HEK293 (cell line): ENCODE results near the gene EPS8L1.

Experiments used
- CTCF ChIA-PET: fragments of 350-600 bp; formaldehyde crosslinking; extraction: SDS; loops from one replicate; lab custom pipeline; 2021; ENCODE audit warnings: antibody characterized with exemption; lab: Yijun Ruan, JAX
- POLR2A ChIA-PET: fragments of 300-600 bp; formaldehyde crosslinking; extraction: SDS; loops from one replicate; lab custom pipeline; 2020; ENCODE audit warnings: antibody characterized with exemption, inconsistent platforms; lab: Yijun Ruan, JAX
- H3K27ac ChIP-seq: fragments of 200-500 bp; sonication (Bioruptor generic); 2 replicates; pipeline ENCODE4 v1.5.1; 2014; ENCODE audit warnings: low read depth, low read length, control low read depth, inconsistent platforms; ENCODE audit errors: extremely low read depth
- H3K36me3 ChIP-seq, 2 experiments: fragments of 200-500 bp in 1 of 2; sonication (Bioruptor generic) in 1 of 2; 1 replicate in 1 of 2; 2 replicates in 1 of 2; pipeline ENCODE4 v1.5.1; 2014 to 2017; ENCODE audit warnings: inconsistent platforms in 2 of 2, low read length in 2 of 2; ENCODE audit not compliant: control insufficient read depth in 2 of 2, insufficient read depth in 1 of 2
- H3K4me1 ChIP-seq: fragments of 200-500 bp; sonication (Bioruptor generic); 2 replicates; pipeline ENCODE4 v1.5.1; 2014; ENCODE audit warnings: mild to moderate bottlenecking, low read length, inconsistent platforms; ENCODE audit not compliant: control insufficient read depth, insufficient read depth
- H3K4me3 ChIP-seq: 2 replicates; pipeline ENCODE4 v1.5.1; 2011; ENCODE audit warnings: low read depth, mild to moderate bottlenecking, control low read depth, low read length, moderate library complexity
- H3K9me3 ChIP-seq: fragments of 200-500 bp; sonication (Bioruptor generic); 2 replicates; pipeline ENCODE4 v1.5.1; 2014; ENCODE audit warnings: low read depth, low read length, inconsistent platforms; ENCODE audit not compliant: control insufficient read depth, insufficient read depth
- FEZF1 ChIP-seq: fragments of 450-650 bp; formaldehyde crosslinking; IDR thresholded peaks from 2 replicates; pipeline ENCODE4 v1.5.1; 2016; ENCODE audit warnings: missing biosample characterization, missing genetic modification characterization
- GLIS1 ChIP-seq: fragments of 450-650 bp; formaldehyde crosslinking; IDR thresholded peaks from 2 replicates; pipeline ENCODE4 v1.5.1; 2016; ENCODE audit warnings: missing biosample characterization, missing genetic modification characterization
- HOXA7 ChIP-seq: sonication (generic); formaldehyde crosslinking; IDR thresholded peaks from 2 replicates; pipeline ENCODE4 v1.8.1; 2022; ENCODE audit warnings: missing genetic modification reagents, borderline replicate concordance
- KLF8 ChIP-seq: fragments of 450-650 bp; formaldehyde crosslinking; IDR thresholded peaks from 2 replicates; pipeline ENCODE4 v1.5.1; 2016; ENCODE audit warnings: missing biosample characterization, missing genetic modification characterization
- KLF9 ChIP-seq: fragments of 450-650 bp; formaldehyde crosslinking; IDR thresholded peaks from 2 replicates; pipeline ENCODE4 v1.5.1; 2016; ENCODE audit warnings: missing biosample characterization, missing genetic modification characterization, low read depth
- PRDM10 ChIP-seq: fragments of 450-650 bp; formaldehyde crosslinking; IDR thresholded peaks from 2 replicates; pipeline ENCODE4 v1.5.1; 2016; ENCODE audit warnings: missing biosample characterization, missing genetic modification characterization
- REPIN1 ChIP-seq: fragments of 450-650 bp; formaldehyde crosslinking; IDR thresholded peaks from 2 replicates; pipeline ENCODE4 v1.5.1; 2017; ENCODE audit warnings: missing biosample characterization, missing genetic modification characterization, low read depth
- SP7 ChIP-seq: fragments of 450-650 bp; formaldehyde crosslinking; IDR thresholded peaks from 2 replicates; pipeline ENCODE4 v1.5.1; 2016; ENCODE audit warnings: missing biosample characterization, missing genetic modification characterization
- YY2 ChIP-seq: fragments of 450-650 bp; formaldehyde crosslinking; IDR thresholded peaks from 2 replicates; pipeline ENCODE4 v1.5.1; 2016; ENCODE audit warnings: missing biosample characterization, missing genetic modification characterization
- ZBTB10 ChIP-seq: fragments of 450-650 bp; formaldehyde crosslinking; IDR thresholded peaks from 2 replicates; pipeline ENCODE4 v1.5.1; 2016; ENCODE audit warnings: missing biosample characterization, missing genetic modification characterization
- ZBTB20 ChIP-seq: fragments of 450-650 bp; formaldehyde crosslinking; IDR thresholded peaks from 2 replicates; pipeline ENCODE4 v1.5.1; 2016; ENCODE audit warnings: missing biosample characterization, missing genetic modification characterization
- ZBTB26 ChIP-seq: fragments of 450-650 bp; formaldehyde crosslinking; optimal IDR thresholded peaks from 2 replicates; pipeline ENCODE3; 2016; ENCODE audit warnings: missing biosample characterization, mild to moderate bottlenecking, missing genetic modification characterization
- ZBTB44 ChIP-seq: fragments of 450-650 bp; IDR thresholded peaks from 2 replicates; pipeline ENCODE4 v1.5.1; 2018; ENCODE audit warnings: missing biosample characterization, mild to moderate bottlenecking, missing genetic modification characterization
- ZIC2 ChIP-seq: fragments of 450-650 bp; formaldehyde crosslinking; IDR thresholded peaks from 2 replicates; pipeline ENCODE4 v1.5.1; 2016; ENCODE audit warnings: missing biosample characterization, missing genetic modification characterization
- ZNF121 ChIP-seq: fragments of 450-650 bp; formaldehyde crosslinking; IDR thresholded peaks from 2 replicates; pipeline ENCODE4 v1.5.1; 2016; ENCODE audit warnings: missing biosample characterization, missing genetic modification characterization
- ZNF174 ChIP-seq: fragments of 450-650 bp; formaldehyde crosslinking; IDR thresholded peaks from 2 replicates; pipeline ENCODE4 v1.5.0; 2017; ENCODE audit warnings: missing biosample characterization, mild to moderate bottlenecking, missing genetic modification characterization
- ZNF292 ChIP-seq: fragments of 450-650 bp; formaldehyde crosslinking; IDR thresholded peaks from 2 replicates; pipeline ENCODE4 v1.5.1; 2016; ENCODE audit warnings: low read depth, missing biosample characterization, missing genetic modification characterization, borderline replicate concordance
- ZNF366 ChIP-seq: fragments of 450-650 bp; formaldehyde crosslinking; conservative IDR thresholded peaks from 2 replicates; pipeline ENCODE4 v1.5.1; 2016; ENCODE audit warnings: missing biosample characterization, missing genetic modification characterization
- ZNF433 ChIP-seq: fragments of 450-650 bp; formaldehyde crosslinking; IDR thresholded peaks from 2 replicates; pipeline ENCODE4 v1.5.1; 2016; ENCODE audit warnings: missing biosample characterization, missing genetic modification characterization, low read depth
- ZNF549 ChIP-seq: fragments of 450-650 bp; IDR thresholded peaks from 2 replicates; pipeline ENCODE4 v1.5.1; 2018; ENCODE audit warnings: missing biosample characterization, missing genetic modification characterization, mild to moderate bottlenecking, inconsistent platforms, moderate library complexity
- ZNF621 ChIP-seq: fragments of 450-650 bp; formaldehyde crosslinking; IDR thresholded peaks from 2 replicates; pipeline ENCODE4 v1.5.1; 2017; ENCODE audit warnings: missing biosample characterization, missing genetic modification characterization
- ZNF791 ChIP-seq: fragments of 450-650 bp; formaldehyde crosslinking; IDR thresholded peaks from 2 replicates; pipeline ENCODE4 v1.5.1; 2016; ENCODE audit warnings: missing biosample characterization, missing genetic modification characterization
- TF ChIP-seq, protein P1 (sequence below): fragments of 450-650 bp; formaldehyde crosslinking; IDR thresholded peaks from 2 replicates; pipeline ENCODE4 v1.5.1; 2016; ENCODE audit warnings: missing biosample characterization, missing genetic modification characterization

EPS8L1 gene

DNA sequence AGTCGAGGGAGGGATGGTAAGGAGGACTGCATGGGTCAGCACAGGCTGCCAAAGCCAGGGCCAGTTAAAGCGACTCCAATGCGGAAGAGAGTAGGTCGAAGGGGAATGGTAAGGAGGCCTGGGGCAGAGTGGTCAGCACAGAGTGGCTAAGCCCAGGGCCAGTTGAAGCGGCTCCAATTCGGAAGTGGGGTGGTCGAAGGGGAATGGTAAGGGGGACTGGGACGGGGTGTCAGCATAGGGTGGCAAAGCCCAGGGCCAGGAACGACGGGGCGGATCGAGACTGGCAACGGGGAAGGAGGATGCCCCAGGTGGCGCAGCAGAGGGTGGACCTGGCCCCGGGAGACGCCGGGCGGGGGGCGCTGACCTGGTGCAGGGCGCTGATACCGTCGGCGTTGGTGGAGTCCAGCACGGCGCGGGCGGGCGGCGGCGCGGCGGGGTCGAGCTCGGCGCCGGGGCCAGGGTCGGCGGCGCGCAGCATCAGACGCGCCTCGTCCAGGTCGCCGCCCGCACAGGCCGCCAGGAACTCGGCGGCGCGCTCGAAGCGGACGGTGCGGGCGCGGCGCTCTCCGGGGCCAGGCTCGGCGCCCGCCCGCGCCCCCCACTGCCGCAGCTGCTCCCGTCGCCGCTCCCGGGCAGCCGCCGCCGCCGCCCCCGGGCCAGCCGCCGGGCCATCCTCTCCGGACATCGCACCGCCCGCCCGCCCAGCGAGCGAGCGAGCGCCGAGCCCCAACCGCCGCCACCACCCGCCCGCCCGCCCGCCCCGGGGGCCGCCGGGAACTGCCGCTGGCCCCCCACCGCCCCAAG lies 41.4 kb downstream of the EPS8L1 start, which contains the start of gene PPP1R12C:
TSS of gene PPP1R12C (minus strand) at position 779 of the 804 bp plus-strand sequence. CDS start at position 685, 94 bp downstream.
- ChIA-PET CTCF (interaction anchor here (0.6 to 4.6 kb wide), 7 partner anchors 16 to 171 kb away, joined by 3 to 26 read pairs (median 3); no protein-coding TSS in a partner anchor), POLR2A (interaction anchor here (0.6 to 2.7 kb wide), 27 partner anchors 11 to 916 kb away, joined by 3 to 16 read pairs (median 5); partner anchors contain the start of genes FIZ1, KMT5C, NAT14 and PPP6R1)
- TF ChIP-seq SP7 (tag by site-specific recombination) (no peak), PRDM10 (tag by site-specific recombination) (peak; percentile 13; the same call in 1 of the 2 replicates), ZBTB20 (tag by site-specific recombination) (peak; percentile 65; the same call in 1 of the 2 replicates), KLF8 (tag by site-specific recombination) (0 out of 2 replicates have a peak, but pooled peaks have one; percentile 15), ZNF791 (tag by site-specific recombination) (0 out of 2 replicates have a peak, but pooled peaks have one; percentile 7), HOXA7 (CRISPR knock-in tag) (no peak), ZNF292 (tag by site-specific recombination) (no peak), ZBTB26 (tag by site-specific recombination) (peak; percentile 41), GLIS1 (tag by site-specific recombination) (peak; percentile 13; the same call in 1 of the 2 replicates), ZNF121 (no peak), ZNF174 (tag by site-specific recombination) (no peak), YY2 (tag by site-specific recombination) (no peak), ZBTB44 (tag by site-specific recombination) (no peak), ZNF366 (tag by site-specific recombination) (no peak), KLF9 (tag by site-specific recombination) (0 out of 2 replicates have a peak, but pooled peaks have one; percentile 5), ZNF433 (tag by site-specific recombination) (no peak), ZNF549 (tag by site-specific recombination) (no peak), REPIN1 (no peak), FEZF1 (tag by site-specific recombination) (no peak), ZBTB10 (tag by site-specific recombination) (peak; percentile 38; the same call in 1 of the 2 replicates), ZIC2 (peak; percentile 10; the same call in 1 of the 2 replicates), ZNF621 (tag by site-specific recombination) (no peak)
- TF ChIP-seq, protein P1, sequence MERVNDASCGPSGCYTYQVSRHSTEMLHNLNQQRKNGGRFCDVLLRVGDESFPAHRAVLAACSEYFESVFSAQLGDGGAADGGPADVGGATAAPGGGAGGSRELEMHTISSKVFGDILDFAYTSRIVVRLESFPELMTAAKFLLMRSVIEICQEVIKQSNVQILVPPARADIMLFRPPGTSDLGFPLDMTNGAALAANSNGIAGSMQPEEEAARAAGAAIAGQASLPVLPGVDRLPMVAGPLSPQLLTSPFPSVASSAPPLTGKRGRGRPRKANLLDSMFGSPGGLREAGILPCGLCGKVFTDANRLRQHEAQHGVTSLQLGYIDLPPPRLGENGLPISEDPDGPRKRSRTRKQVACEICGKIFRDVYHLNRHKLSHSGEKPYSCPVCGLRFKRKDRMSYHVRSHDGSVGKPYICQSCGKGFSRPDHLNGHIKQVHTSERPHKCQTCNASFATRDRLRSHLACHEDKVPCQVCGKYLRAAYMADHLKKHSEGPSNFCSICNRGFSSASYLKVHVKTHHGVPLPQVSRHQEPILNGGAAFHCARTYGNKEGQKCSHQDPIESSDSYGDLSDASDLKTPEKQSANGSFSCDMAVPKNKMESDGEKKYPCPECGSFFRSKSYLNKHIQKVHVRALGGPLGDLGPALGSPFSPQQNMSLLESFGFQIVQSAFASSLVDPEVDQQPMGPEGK: peak; percentile 62
- Histone ChIP-seq H3K4me3 (peak within 1 kb of the TSS; percentile 78), H3K27ac (peak within 1 kb of the TSS; percentile 78; the same call in 1 of the 2 replicates), H3K36me3 (peaks cover 0 to 10% of the 10 kb centered on the region in 2 experiments; a peak in 1 of 3 replicates), H3K9me3 (no peaks in the 10 kb centered on the region), H3K4me1 (peaks cover 18% of the 10 kb centered on the region)
